OCI-LY3 (cell line): ENCODE measurements around the gene ELMO2.
"Not testable (repeated sequence)": the region's sequence is repeated elsewhere in the genome, so short reads cannot be mapped to it uniquely, and the experiment has no call there.

Experiments
- H2AFZ ChIP-seq: fragments of 200-600, 300-600 bp; shearing (Covaris generic); 2 replicates; pipeline ENCODE4 v1.6.0; 2014; ENCODE audit warnings: antibody characterized with exemption, low read depth, low read length
- H3K27ac ChIP-seq: fragments of 200-600, 300-600 bp; sonication (generic); 2 replicates; pipeline ENCODE4 v1.5.1; 2014; ENCODE audit warnings: mild to moderate bottlenecking, low read length, moderate library complexity, mixed read lengths
- H3K27me3 ChIP-seq: fragments of 200-600, 300-600 bp; sonication (generic); 2 replicates; pipeline ENCODE4 v1.6.1; 2014; ENCODE audit warnings: low read depth, low read length, mixed read lengths
- H3K36me3 ChIP-seq: fragments of 200-600, 300-600 bp; sonication (generic); replicated peaks from 2 replicates; pipeline ENCODE3; 2014; ENCODE audit warnings: low read depth, low read length, mixed read lengths
- H3K4me1 ChIP-seq: fragments of 300-600, 200-600 bp; sonication (generic); 2 replicates; pipeline ENCODE4 v1.6.1; 2014; ENCODE audit warnings: low read length, mixed read lengths
- H3K4me2 ChIP-seq: fragments of 200-600, 300-600 bp; sonication (generic); 2 replicates; pipeline ENCODE4 v1.6.1; 2014; ENCODE audit warnings: low read length, mixed read lengths
- H3K4me3 ChIP-seq: fragments of 300-600, 200-600 bp; sonication (generic); 2 replicates; pipeline ENCODE4 v1.5.1; 2014; ENCODE audit warnings: antibody characterized with exemption, mild to moderate bottlenecking, low read length, moderate library complexity
- H3K79me2 ChIP-seq: fragments of 300-600, 200-600 bp; shearing (Covaris generic); 2 replicates; pipeline ENCODE4 v1.6.1; 2014; ENCODE audit warnings: mild to moderate bottlenecking, low read length, mixed read lengths
- H3K9ac ChIP-seq: fragments of 300-600, 200-600 bp; shearing (Covaris generic); 2 replicates; pipeline ENCODE4 v1.6.0; 2014; ENCODE audit warnings: mild to moderate bottlenecking, low read length, moderate library complexity
- H3K9me3 ChIP-seq: fragments of 200-600, 300-600 bp; shearing (Covaris generic); 2 replicates; pipeline ENCODE4 v1.6.1; 2014; ENCODE audit warnings: low read length, mixed read lengths; ENCODE audit not compliant: insufficient read depth
- H4K20me1 ChIP-seq: fragments of 200-600, 300-600 bp; sonication (generic); 2 replicates; pipeline ENCODE4 v1.6.1; 2016; ENCODE audit warnings: low read length, mixed read lengths; ENCODE audit not compliant: insufficient read depth
- EZH2phosphoT487 ChIP-seq: fragments of 200-600 bp; shearing (Covaris generic); IDR thresholded peaks from 2 replicates; pipeline ENCODE4 v1.6.1; 2018; ENCODE audit warnings: antibody characterized with exemption, mixed run types, low read depth
- TF ChIP-seq, protein P1 (sequence below): fragments of 200-600, 300-600 bp; sonication (generic); IDR thresholded peaks from 2 replicates; pipeline ENCODE4 v1.5.1; 2014; ENCODE audit warnings: antibody characterized with exemption, low read length, low read depth

Gene ELMO2

GRCh38 chr20:46388201-46388836 lies 18.1 kb downstream of the ELMO2 start:
- no peak overlapping the region for H3K4me2 ChIP-seq

GRCh38 chr20:46387054-46387453 lies 19.4 kb downstream of the ELMO2 start:
- not testable (repeated sequence) for H3K27me3 ChIP-seq, H3K4me3 ChIP-seq, H3K27ac ChIP-seq, H3K9ac ChIP-seq, H4K20me1 ChIP-seq, H2AFZ ChIP-seq, H3K4me2 ChIP-seq, H3K9me3 ChIP-seq, H3K79me2 ChIP-seq, H3K4me1 ChIP-seq
- peaks cover 24% of the 10 kb centered on the region for H3K36me3 ChIP-seq

More at GRCh38 chr20:46388201-46388836, 18.1 kb downstream of the ELMO2 start:
- no peaks in the 10 kb centered on the region for H4K20me1 ChIP-seq
- no peaks in the 10 kb centered on the region for H3K9me3 ChIP-seq
- no peak for TF ChIP-seq EZH2phosphoT487
- TF ChIP-seq, protein P1, sequence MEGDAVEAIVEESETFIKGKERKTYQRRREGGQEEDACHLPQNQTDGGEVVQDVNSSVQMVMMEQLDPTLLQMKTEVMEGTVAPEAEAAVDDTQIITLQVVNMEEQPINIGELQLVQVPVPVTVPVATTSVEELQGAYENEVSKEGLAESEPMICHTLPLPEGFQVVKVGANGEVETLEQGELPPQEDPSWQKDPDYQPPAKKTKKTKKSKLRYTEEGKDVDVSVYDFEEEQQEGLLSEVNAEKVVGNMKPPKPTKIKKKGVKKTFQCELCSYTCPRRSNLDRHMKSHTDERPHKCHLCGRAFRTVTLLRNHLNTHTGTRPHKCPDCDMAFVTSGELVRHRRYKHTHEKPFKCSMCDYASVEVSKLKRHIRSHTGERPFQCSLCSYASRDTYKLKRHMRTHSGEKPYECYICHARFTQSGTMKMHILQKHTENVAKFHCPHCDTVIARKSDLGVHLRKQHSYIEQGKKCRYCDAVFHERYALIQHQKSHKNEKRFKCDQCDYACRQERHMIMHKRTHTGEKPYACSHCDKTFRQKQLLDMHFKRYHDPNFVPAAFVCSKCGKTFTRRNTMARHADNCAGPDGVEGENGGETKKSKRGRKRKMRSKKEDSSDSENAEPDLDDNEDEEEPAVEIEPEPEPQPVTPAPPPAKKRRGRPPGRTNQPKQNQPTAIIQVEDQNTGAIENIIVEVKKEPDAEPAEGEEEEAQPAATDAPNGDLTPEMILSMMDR, result no peak
- H3K4me3 ChIP-seq, result no peak overlapping the region
- H2AFZ ChIP-seq, result no peak overlapping the region
- no peaks in the 10 kb centered on the region for H3K4me1 ChIP-seq
- H3K27me3 ChIP-seq, result no peaks in the 10 kb centered on the region
- H3K79me2 ChIP-seq, result no peaks in the 10 kb centered on the region
- H3K9ac ChIP-seq, result no peak overlapping the region
- no peak overlapping the region for H3K27ac ChIP-seq
- peaks cover 29% of the 10 kb centered on the region for H3K36me3 ChIP-seq

GRCh38 chr20:46378412-46379009 lies 27.9 kb downstream of the ELMO2 start:
- H3K4me1 ChIP-seq, result 0 out of 2 replicates have a peak, but pooled peaks cover 4% of the 10 kb centered on the region
- peaks cover 15% of the 10 kb centered on the region for H3K36me3 ChIP-seq
- H2AFZ ChIP-seq, result no peak overlapping the region
- no peak overlapping the region for H3K9ac ChIP-seq
- no peak overlapping the region for H3K27ac ChIP-seq
- no peak overlapping the region for H3K4me3 ChIP-seq
- H3K4me2 ChIP-seq, result no peak overlapping the region
- H4K20me1 ChIP-seq, result peaks cover 3% of the 10 kb centered on the region
- TF ChIP-seq, protein P1, result no peak
- no peak for TF ChIP-seq EZH2phosphoT487
- H3K27me3 ChIP-seq, result no peaks in the 10 kb centered on the region
- H3K79me2 ChIP-seq, result no peaks in the 10 kb centered on the region
- H3K9me3 ChIP-seq, result no peaks in the 10 kb centered on the region

- Histone ChIP-seq H3K27me3 (no peaks in the 10 kb centered on the region), H3K9me3 (no peaks in the 10 kb centered on the region), H3K27ac (no peak overlapping the region), H3K4me2 (no peak overlapping the region), H3K36me3 (peaks cover 22% of the 10 kb centered on the region), H3K79me2 (no peaks in the 10 kb centered on the region), H3K4me3 (no peak overlapping the region), H3K4me1 (0 out of 2 replicates have a peak, but pooled peaks cover 4% of the 10 kb centered on the region), H3K9ac (no peak overlapping the region), H4K20me1 (peaks cover 3% of the 10 kb centered on the region), H2AFZ (no peak overlapping the region)
- TF ChIP-seq, protein P1, result no peak
- TF ChIP-seq EZH2phosphoT487, result no peak
Measured at GRCh38 chr20:46377518-46377917, 28.9 kb downstream of the ELMO2 start.
